Measurements from ENCODE around the gene DDA1. TPM values are rescaled to one million over a fixed set of nuclear protein-coding genes. Genes with fewer than 3 reads are reported as not detected.

DDA1 gene
- total RNA-seq, 1 experiment from 2014 or later = 72.5 TPM

DNA sequence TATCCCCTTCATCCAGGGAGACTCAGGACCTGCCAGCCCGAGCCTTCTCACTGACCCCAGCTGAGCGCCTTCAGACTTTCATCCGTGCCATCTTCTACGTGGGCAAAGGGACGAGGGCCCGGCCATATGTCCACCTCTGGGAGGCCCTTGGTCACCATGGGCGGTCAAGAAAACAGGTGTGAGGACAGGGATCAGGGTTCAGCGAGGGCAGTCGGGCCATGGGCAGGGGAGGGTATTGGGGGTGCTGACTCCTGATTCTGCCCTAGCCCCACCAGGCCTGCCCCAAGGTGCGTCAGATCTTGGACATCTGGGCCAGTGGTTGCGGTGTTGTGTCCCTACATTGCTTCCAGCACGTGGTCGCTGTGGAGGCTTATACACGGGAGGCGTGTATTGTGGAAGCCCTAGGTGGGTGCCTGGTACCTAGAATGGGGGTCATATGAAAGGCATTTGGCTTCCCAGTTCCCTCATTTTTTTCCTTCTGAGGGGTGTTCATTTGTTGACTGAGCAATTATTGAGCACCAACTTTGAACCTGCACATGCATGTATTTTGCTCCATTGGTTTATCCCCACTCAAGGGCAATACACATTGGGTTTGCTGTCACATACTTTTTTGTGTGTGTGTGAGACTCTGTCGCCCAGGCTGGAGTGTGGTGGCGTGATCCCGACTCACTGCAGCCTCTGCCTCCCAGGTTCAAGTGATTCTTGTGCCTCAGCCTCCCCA lies 23.8 kb upstream of the DDA1 start:
- intact Hi-C loops (cut with micrococcal nuclease; ENCODE audit: unreplicated experiment) = no loop called here
- TF ChIP-seq EZH2 (IDR thresholded peaks at IDR 0.05; ENCODE audit: low read depth) = no peak
- TF ChIP-seq, protein P1, sequence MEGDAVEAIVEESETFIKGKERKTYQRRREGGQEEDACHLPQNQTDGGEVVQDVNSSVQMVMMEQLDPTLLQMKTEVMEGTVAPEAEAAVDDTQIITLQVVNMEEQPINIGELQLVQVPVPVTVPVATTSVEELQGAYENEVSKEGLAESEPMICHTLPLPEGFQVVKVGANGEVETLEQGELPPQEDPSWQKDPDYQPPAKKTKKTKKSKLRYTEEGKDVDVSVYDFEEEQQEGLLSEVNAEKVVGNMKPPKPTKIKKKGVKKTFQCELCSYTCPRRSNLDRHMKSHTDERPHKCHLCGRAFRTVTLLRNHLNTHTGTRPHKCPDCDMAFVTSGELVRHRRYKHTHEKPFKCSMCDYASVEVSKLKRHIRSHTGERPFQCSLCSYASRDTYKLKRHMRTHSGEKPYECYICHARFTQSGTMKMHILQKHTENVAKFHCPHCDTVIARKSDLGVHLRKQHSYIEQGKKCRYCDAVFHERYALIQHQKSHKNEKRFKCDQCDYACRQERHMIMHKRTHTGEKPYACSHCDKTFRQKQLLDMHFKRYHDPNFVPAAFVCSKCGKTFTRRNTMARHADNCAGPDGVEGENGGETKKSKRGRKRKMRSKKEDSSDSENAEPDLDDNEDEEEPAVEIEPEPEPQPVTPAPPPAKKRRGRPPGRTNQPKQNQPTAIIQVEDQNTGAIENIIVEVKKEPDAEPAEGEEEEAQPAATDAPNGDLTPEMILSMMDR (conservative IDR thresholded peaks at IDR 0.05) = no peak
- no peak for DNase-seq
- Histone ChIP-seq H2AFZ (no peak overlapping the region), H3K9me2 (ENCODE audit: insufficient read depth) (no peaks in the 10 kb centered on the region), H3K27ac (no peak overlapping the region), H3K79me2 (ENCODE audit: low read depth) (no peaks in the 10 kb centered on the region), H3K4me2 (no peak overlapping the region), H3K9me3 (ENCODE audit: insufficient read depth, low read depth) (no peaks in the 10 kb centered on the region), H3K27me3 (ENCODE audit: insufficient read depth, low read depth) (no peaks in the 10 kb centered on the region), H4K20me1 (ENCODE audit: insufficient read depth) (no peaks in the 10 kb centered on the region), H3K4me1 (replicated peaks; ENCODE audit: insufficient read depth) (no peaks in the 10 kb centered on the region), H3K36me3 (ENCODE audit: low read depth) (no peaks in the 10 kb centered on the region), H3F3A (ENCODE audit: insufficient read depth, low read depth) (peaks cover 15% of the 10 kb centered on the region), H3K4me3 (no peak overlapping the region)
- CTCF ChIA-PET = interaction anchor here (0.6 kb wide), 1 partner anchor 100 kb away, joined by 3 read pairs; no protein-coding TSS in a partner anchor
- BruUV-seq (replicated peaks) = no TSS peak
- POLR2A ChIA-PET (ENCODE audit: unreplicated experiment) = no interaction called here

DNA sequence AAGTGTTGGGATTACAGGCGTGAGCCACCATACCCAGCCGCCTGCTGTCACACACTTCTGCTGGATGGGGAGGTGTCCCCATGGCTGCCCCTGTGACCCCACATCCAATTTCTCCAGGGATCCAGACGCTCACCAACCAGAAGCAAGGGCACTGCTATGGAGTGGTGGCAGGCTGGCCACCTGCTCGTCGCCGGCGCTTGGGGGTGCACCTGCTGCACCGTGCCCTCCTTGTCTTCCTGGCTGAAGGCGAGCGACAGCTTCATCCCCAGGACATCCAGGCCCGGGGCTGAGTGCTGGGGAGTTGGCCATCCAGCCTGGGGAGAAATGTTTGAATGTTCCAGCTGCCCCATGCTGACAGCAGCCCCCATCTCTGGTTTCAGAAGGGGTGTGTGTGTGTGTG lies 23.1 kb upstream of the DDA1 start:
- ChIA-PET POLR2A (ENCODE audit: unreplicated experiment) (no interaction called here), CTCF (no interaction called here)
- TF ChIP-seq, protein P1 (conservative IDR thresholded peaks at IDR 0.05) = no peak
- no peak for TF ChIP-seq EZH2 (IDR thresholded peaks at IDR 0.05; ENCODE audit: low read depth)
- BruUV-seq (replicated peaks) = no TSS peak
- intact Hi-C loops (cut with micrococcal nuclease; ENCODE audit: unreplicated experiment) = no loop called here
- H3K27me3 ChIP-seq (ENCODE audit: insufficient read depth, low read depth) = no peaks in the 10 kb centered on the region
- no peaks in the 10 kb centered on the region for H4K20me1 ChIP-seq (ENCODE audit: insufficient read depth)
- no peaks in the 10 kb centered on the region for H3K79me2 ChIP-seq (ENCODE audit: low read depth)
- H3F3A ChIP-seq (ENCODE audit: insufficient read depth, low read depth) = peaks cover 14% of the 10 kb centered on the region
- H3K9me3 ChIP-seq (ENCODE audit: insufficient read depth, low read depth) = no peaks in the 10 kb centered on the region
- H3K4me2 ChIP-seq = no peak overlapping the region
- H3K4me1 ChIP-seq (replicated peaks; ENCODE audit: insufficient read depth) = no peaks in the 10 kb centered on the region
- peak in 1 of 2 experiments; percentile 32 for DNase-seq
- H3K27ac ChIP-seq = no peak overlapping the region
- H3K4me3 ChIP-seq = no peak overlapping the region
- no peaks in the 10 kb centered on the region for H3K9me2 ChIP-seq (ENCODE audit: insufficient read depth)
- H2AFZ ChIP-seq = no peak overlapping the region
- no peaks in the 10 kb centered on the region for H3K36me3 ChIP-seq (ENCODE audit: low read depth)

GRCh38 chr19:17286752-17287151 lies 22.6 kb upstream of the DDA1 start:
- no peaks in the 10 kb centered on the region for H3K36me3 ChIP-seq (ENCODE audit: low read depth)
- no peaks in the 10 kb centered on the region for H4K20me1 ChIP-seq (ENCODE audit: insufficient read depth)
- peaks cover 12% of the 10 kb centered on the region; the same call in 1 of the 2 replicates for H3F3A ChIP-seq (ENCODE audit: insufficient read depth, low read depth)
- H3K9me3 ChIP-seq (ENCODE audit: insufficient read depth, low read depth) = no peaks in the 10 kb centered on the region
- H3K27me3 ChIP-seq (ENCODE audit: insufficient read depth, low read depth) = no peaks in the 10 kb centered on the region
- BruUV-seq (replicated peaks) = no TSS peak
- POLR2A ChIA-PET (ENCODE audit: unreplicated experiment) = no interaction called here
- H3K4me1 ChIP-seq (replicated peaks; ENCODE audit: insufficient read depth) = peaks cover 1% of the 10 kb centered on the region; the same call in 1 of the 2 replicates
- H3K4me3 ChIP-seq = no peak overlapping the region
- CTCF ChIA-PET = no interaction called here
- intact Hi-C loops (cut with micrococcal nuclease; ENCODE audit: unreplicated experiment) = no loop called here
- no peaks in the 10 kb centered on the region for H3K79me2 ChIP-seq (ENCODE audit: low read depth)
- TF ChIP-seq, protein P1 (conservative IDR thresholded peaks at IDR 0.05) = no peak
- no peak for TF ChIP-seq EZH2 (IDR thresholded peaks at IDR 0.05; ENCODE audit: low read depth)
- no peak overlapping the region for H3K27ac ChIP-seq
- no peak overlapping the region for H2AFZ ChIP-seq
- H3K9me2 ChIP-seq (ENCODE audit: insufficient read depth) = no peaks in the 10 kb centered on the region
- DNase-seq = peak in 1 of 2 experiments; percentile 30
- H3K4me2 ChIP-seq = no peak overlapping the region

All from PC-9 (cell line).